Chondrocyte (in vitro differentiated cells): ENCODE data around the gene WWOX. TPM values are rescaled to one million over a fixed set of nuclear protein-coding genes. Genes with fewer than 3 reads are reported as not detected.

Experiments
- DNase-seq: peaks from one replicate; pipeline ENCODE4 v3.0.0; 2021; ENCODE audit warnings: mixed read lengths, low spot score
- H3K27ac Mint-ChIP-seq: one replicate; pipeline ENCODE4 v1.8.0; 2021; ENCODE audit warnings: mild to moderate bottlenecking, moderate library complexity, mixed read lengths; ENCODE audit not compliant: unreplicated experiment
- H3K27me3 Mint-ChIP-seq: 2 replicates; pipeline ENCODE4 v1.8.0; 2021; ENCODE audit warnings: low read depth, mixed read lengths
- H3K36me3 Mint-ChIP-seq: 2 replicates; pipeline ENCODE4 v1.8.0; 2021; ENCODE audit warnings: low read depth, mixed read lengths
- H3K4me1 Mint-ChIP-seq: 2 replicates; pipeline ENCODE4 v1.8.0; 2021; ENCODE audit warnings: low read depth, mild to moderate bottlenecking, mixed read lengths
- H3K4me3 Mint-ChIP-seq: one replicate; pipeline ENCODE4 v1.8.0; 2021; ENCODE audit warnings: mild to moderate bottlenecking, moderate library complexity, mixed read lengths; ENCODE audit not compliant: unreplicated experiment
- H3K9me3 Mint-ChIP-seq: 2 replicates; pipeline ENCODE4 v1.8.0; 2021; ENCODE audit warnings: low read depth, mixed read lengths
- total RNA-seq: library from RNA; stranded (reverse); gene quantifications from 3 replicates; pipeline ENCODE4 v1.2.1, GENCODE V29; 2021
- TF ChIP-seq, protein P1 (sequence below): fragments of 200-600 bp; sonication (generic); IDR thresholded peaks from 2 replicates; pipeline ENCODE4 v1.5.0; 2021; ENCODE audit warnings: antibody characterized with exemption, mild to moderate bottlenecking, moderate library complexity

Gene WWOX
- total RNA-seq, 1 donor from 2014 or later: 12.1 TPM

- TF ChIP-seq, protein P1, sequence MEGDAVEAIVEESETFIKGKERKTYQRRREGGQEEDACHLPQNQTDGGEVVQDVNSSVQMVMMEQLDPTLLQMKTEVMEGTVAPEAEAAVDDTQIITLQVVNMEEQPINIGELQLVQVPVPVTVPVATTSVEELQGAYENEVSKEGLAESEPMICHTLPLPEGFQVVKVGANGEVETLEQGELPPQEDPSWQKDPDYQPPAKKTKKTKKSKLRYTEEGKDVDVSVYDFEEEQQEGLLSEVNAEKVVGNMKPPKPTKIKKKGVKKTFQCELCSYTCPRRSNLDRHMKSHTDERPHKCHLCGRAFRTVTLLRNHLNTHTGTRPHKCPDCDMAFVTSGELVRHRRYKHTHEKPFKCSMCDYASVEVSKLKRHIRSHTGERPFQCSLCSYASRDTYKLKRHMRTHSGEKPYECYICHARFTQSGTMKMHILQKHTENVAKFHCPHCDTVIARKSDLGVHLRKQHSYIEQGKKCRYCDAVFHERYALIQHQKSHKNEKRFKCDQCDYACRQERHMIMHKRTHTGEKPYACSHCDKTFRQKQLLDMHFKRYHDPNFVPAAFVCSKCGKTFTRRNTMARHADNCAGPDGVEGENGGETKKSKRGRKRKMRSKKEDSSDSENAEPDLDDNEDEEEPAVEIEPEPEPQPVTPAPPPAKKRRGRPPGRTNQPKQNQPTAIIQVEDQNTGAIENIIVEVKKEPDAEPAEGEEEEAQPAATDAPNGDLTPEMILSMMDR: no peak
- H3K27ac Mint-ChIP-seq: no peak overlapping the region
- H3K4me1 Mint-ChIP-seq: peaks cover 22% of the 10 kb centered on the region
- no peaks in the 10 kb centered on the region for H3K36me3 Mint-ChIP-seq
- peaks cover 3% of the 10 kb centered on the region for H3K9me3 Mint-ChIP-seq
- H3K4me3 Mint-ChIP-seq: no peak overlapping the region
- no peaks in the 10 kb centered on the region for H3K27me3 Mint-ChIP-seq
- DNase-seq: no peak
Observed at GRCh38 chr16:78984887-78985464, 885.5 kb downstream of the WWOX start.

DNA sequence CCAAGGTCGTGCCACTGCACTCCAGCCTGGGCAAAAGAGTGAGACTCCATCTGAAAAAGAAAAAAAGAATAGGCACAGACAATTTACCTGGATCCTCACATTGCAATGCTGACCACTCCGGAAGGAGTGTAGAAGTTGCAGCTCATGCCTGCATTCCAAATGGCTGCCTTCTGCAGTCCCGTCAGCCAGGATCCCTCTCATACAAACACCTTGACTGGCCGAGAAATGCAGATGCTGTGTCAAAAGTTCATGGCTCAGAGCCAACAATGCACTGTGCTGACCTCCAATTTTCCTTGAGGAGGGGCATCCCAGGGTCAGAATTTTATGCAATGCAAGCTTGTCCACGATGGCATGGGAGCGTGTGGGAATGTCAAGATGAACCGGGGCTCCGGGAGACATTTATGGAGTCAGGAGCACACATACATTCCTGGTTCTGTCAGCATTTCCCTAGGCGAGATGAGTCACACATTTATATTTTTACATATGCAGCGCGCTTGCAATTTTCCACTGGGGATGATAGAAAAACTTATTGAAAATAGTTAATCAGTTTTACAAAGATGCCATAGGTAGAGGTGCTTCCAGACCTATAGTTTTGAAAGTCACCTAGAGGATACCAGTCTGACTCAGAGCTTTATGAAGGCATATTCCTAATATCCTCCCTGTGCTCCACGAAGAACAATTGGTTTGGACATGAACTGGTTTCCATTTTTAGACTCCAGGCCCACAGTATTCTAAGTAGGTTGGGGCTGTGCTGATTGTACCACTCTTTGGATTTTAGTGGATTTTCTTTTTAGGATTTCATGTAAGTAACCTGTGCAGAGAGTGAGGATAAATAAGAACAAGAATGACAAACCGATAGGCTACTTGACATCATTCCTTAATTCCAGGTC, 886.5 kb downstream of the WWOX start:
- Mint-ChIP-seq H3K36me3 (peaks cover 1% of the 10 kb centered on the region), H3K27ac (peak overlapping the region; percentile 64), H3K9me3 (peaks cover 3% of the 10 kb centered on the region), H3K4me1 (peaks cover 22% of the 10 kb centered on the region), H3K4me3 (no peak overlapping the region), H3K27me3 (no peaks in the 10 kb centered on the region)
- TF ChIP-seq, protein P1: no peak
- no peak for DNase-seq

DNA sequence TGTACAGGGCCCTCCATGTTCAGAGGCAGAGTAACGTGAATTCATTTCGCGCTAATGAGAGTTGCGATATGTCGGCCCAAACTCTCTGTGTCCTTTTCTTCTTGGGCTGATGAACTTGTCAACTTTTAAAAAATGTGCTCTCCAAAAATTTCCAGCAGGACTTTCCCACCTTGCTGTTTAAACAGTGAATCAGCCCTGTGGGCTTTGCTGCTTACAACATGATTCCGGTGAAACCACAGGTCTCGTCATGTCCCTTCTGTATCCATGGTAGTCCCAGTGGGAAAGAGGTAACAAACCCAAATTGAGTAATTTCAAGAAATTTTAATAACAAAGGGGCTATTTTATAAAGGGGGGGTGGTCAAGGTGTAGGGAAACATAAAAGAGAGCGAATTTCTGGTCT, 888.2 kb downstream of the WWOX start:
- no peak for DNase-seq
- Mint-ChIP-seq H3K9me3 (peaks cover 3% of the 10 kb centered on the region), H3K4me3 (no peak overlapping the region), H3K27me3 (peaks cover 2% of the 10 kb centered on the region), H3K27ac (no peak overlapping the region), H3K4me1 (peaks cover 22% of the 10 kb centered on the region), H3K36me3 (peaks cover 1% of the 10 kb centered on the region)
- TF ChIP-seq, protein P1: no peak

- TF ChIP-seq, protein P1: no peak
- H3K4me1 Mint-ChIP-seq: peaks cover 22% of the 10 kb centered on the region
- H3K27me3 Mint-ChIP-seq: peaks cover 2% of the 10 kb centered on the region
- H3K36me3 Mint-ChIP-seq: peaks cover 1% of the 10 kb centered on the region
- peaks cover 3% of the 10 kb centered on the region for H3K9me3 Mint-ChIP-seq
- no peak for DNase-seq
- no peak overlapping the region for H3K4me3 Mint-ChIP-seq
- H3K27ac Mint-ChIP-seq: no peak overlapping the region
Observed at GRCh38 chr16:78988361-78988969, 889.0 kb downstream of the WWOX start.

GRCh38 chr16:78990309-78990701, 890.9 kb downstream of the WWOX start:
- no peak overlapping the region for H3K27ac Mint-ChIP-seq
- no peak overlapping the region for H3K4me3 Mint-ChIP-seq
- peaks cover 1% of the 10 kb centered on the region for H3K36me3 Mint-ChIP-seq
- peaks cover 3% of the 10 kb centered on the region for H3K27me3 Mint-ChIP-seq
- peaks cover 13% of the 10 kb centered on the region for H3K4me1 Mint-ChIP-seq
- no peak for DNase-seq
- TF ChIP-seq, protein P1: no peak
- no peaks in the 10 kb centered on the region for H3K9me3 Mint-ChIP-seq
